ENCODE results near the gene CCDC106. TPM values are rescaled to one million over a fixed set of nuclear protein-coding genes. Genes with fewer than 3 reads are reported as not detected.

Gene CCDC106
- total RNA-seq, 3 donors from 2014 or later (not counting 1 experiment from before 2014, with no cell fraction given), result 2.0 to 3.2 (median 3.2) TPM

GRCh38 chr19:55676889-55677505 lies 29.0 kb downstream of the CCDC106 start:
- DNase-seq (no peak), ATAC-seq (no peak)
- no peaks in the 10 kb centered on the region for H3K9me3 Mint-ChIP-seq
- Histone ChIP-seq H3K4me1 (ENCODE audit: control insufficient read depth, insufficient read depth, low read length) (peaks cover 59% of the 10 kb centered on the region), H3K27me3 (ENCODE audit: control insufficient read depth, insufficient read depth, low read length) (no peaks in the 10 kb centered on the region), H3K4me3 (ENCODE audit: low read length) (no peak overlapping the region), H3K36me3 (ENCODE audit: control insufficient read depth, insufficient read depth, low read length) (peaks cover 40% of the 10 kb centered on the region), H3K9me3 (ENCODE audit: control insufficient read depth, insufficient read depth, low read length) (no peaks in the 10 kb centered on the region), H3K27ac (ENCODE audit: low read length) (peak overlapping the region; percentile 76)
- H3K27me3 Mint-ChIP-seq (ENCODE audit: low read depth in 2 of 2), result no peaks in the 10 kb centered on the region
- H3K27ac Mint-ChIP-seq, result peak overlapping the region; percentile 88 to 99
- H3K36me3 Mint-ChIP-seq, result no peaks in the 10 kb centered on the region
- intact Hi-C loops (cut with micrococcal nuclease), result no loop called here
- H3K4me3 Mint-ChIP-seq, result peak overlapping the region; percentile 93
- peaks cover 45 to 49% of the 10 kb centered on the region in 2 donors for H3K4me1 Mint-ChIP-seq
- 89% methylated on average over 7 of the region's 7 CpGs for WGBS (ENCODE audit: insufficient coverage)
- no peak for TF ChIP-seq CTCF (IDR thresholded peaks at IDR 0.05)

DNA sequence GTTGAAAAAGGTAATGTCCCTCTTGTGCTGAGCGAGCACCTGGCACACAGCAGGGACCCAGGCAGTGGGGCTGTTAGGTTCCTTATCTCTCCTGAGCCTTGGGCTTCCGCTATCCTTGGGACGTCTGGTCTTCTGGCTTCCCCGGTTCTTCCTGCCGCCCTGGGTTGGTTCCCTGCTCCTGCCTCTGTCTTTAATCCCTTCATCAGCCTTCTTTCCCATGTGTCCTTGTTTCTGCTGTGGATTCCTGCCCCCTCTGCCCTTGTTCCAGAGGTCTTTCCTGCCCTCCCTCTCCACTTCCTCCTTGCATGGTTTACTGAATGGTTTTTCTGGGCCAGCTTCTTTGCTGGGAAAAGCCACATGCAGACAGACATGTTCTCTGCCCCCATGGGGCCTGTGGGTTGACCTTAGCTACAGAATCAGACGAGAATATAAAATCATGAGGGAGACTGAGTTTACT lies 29.6 kb downstream of the CCDC106 start:
- H3K4me1 ChIP-seq (ENCODE audit: control insufficient read depth, insufficient read depth, low read length), result peaks cover 59% of the 10 kb centered on the region
- no peaks in the 10 kb centered on the region for H3K36me3 Mint-ChIP-seq
- ATAC-seq, result no peak
- no peaks in the 10 kb centered on the region for H3K27me3 ChIP-seq (ENCODE audit: control insufficient read depth, insufficient read depth, low read length)
- H3K4me1 Mint-ChIP-seq, result peaks cover 45 to 49% of the 10 kb centered on the region in 2 donors
- TF ChIP-seq CTCF (IDR thresholded peaks at IDR 0.05), result no peak
- peak overlapping the region; percentile 65 to 88 for H3K27ac Mint-ChIP-seq
- peak overlapping the region; percentile 29 for H3K4me3 Mint-ChIP-seq
- H3K4me3 ChIP-seq (ENCODE audit: low read length), result no peak overlapping the region
- H3K27me3 Mint-ChIP-seq (ENCODE audit: low read depth in 2 of 2), result no peaks in the 10 kb centered on the region
- H3K36me3 ChIP-seq (ENCODE audit: control insufficient read depth, insufficient read depth, low read length), result peaks cover 41% of the 10 kb centered on the region
- H3K9me3 Mint-ChIP-seq, result no peaks in the 10 kb centered on the region
- DNase-seq, result no peak
- 83% methylated on average over 6 of the region's 6 CpGs for WGBS (ENCODE audit: insufficient coverage)
- intact Hi-C loops (cut with micrococcal nuclease), result no loop called here
- H3K9me3 ChIP-seq (ENCODE audit: control insufficient read depth, insufficient read depth, low read length), result no peaks in the 10 kb centered on the region
- H3K27ac ChIP-seq (ENCODE audit: low read length), result peak overlapping the region; percentile 76

GRCh38 chr19:55678121-55678671 lies 30.2 kb downstream of the CCDC106 start:
- peaks cover 41% of the 10 kb centered on the region for H3K36me3 ChIP-seq (ENCODE audit: control insufficient read depth, insufficient read depth, low read length)
- Mint-ChIP-seq H3K9me3 (no peaks in the 10 kb centered on the region), H3K36me3 (no peaks in the 10 kb centered on the region), H3K4me1 (peaks cover 43 to 49% of the 10 kb centered on the region in 2 donors), H3K4me3 (peak overlapping the region; percentile 29), H3K27me3 (ENCODE audit: low read depth in 2 of 2) (no peaks in the 10 kb centered on the region), H3K27ac (peak overlapping the region; percentile 18 to 65)
- TF ChIP-seq CTCF (IDR thresholded peaks at IDR 0.05), result no peak
- ATAC-seq (no peak), DNase-seq (no peak)
- intact Hi-C loops (cut with micrococcal nuclease), result no loop called here
- H3K4me3 ChIP-seq (ENCODE audit: low read length), result no peak overlapping the region
- H3K27me3 ChIP-seq (ENCODE audit: control insufficient read depth, insufficient read depth, low read length), result no peaks in the 10 kb centered on the region
- peaks cover 59% of the 10 kb centered on the region for H3K4me1 ChIP-seq (ENCODE audit: control insufficient read depth, insufficient read depth, low read length)
- H3K9me3 ChIP-seq (ENCODE audit: control insufficient read depth, insufficient read depth, low read length), result no peaks in the 10 kb centered on the region
- 77% methylated on average over 21 of the region's 21 CpGs for WGBS (ENCODE audit: insufficient coverage)
- H3K27ac ChIP-seq (ENCODE audit: low read length), result peak overlapping the region; percentile 76
